Urinary bladder (tissue), 4 donors: ENCODE data around the gene AGAP1. TPM values are rescaled to one million over a fixed set of nuclear protein-coding genes. Genes with fewer than 3 reads are reported as not detected.

Experiments used
- DNase-seq: peaks from one replicate; pipeline ENCODE4 v3.0.0-alpha.2; 2015; ENCODE audit errors: extremely low spot score
- H3K27ac ChIP-seq: one replicate; pipeline ENCODE4 v1.5.1; 2013; ENCODE audit warnings: low read depth, mild to moderate bottlenecking, moderate library complexity
- H3K36me3 ChIP-seq: one replicate; pipeline ENCODE4 v1.6.1; 2013; ENCODE audit warnings: mild to moderate bottlenecking, moderate library complexity; ENCODE audit not compliant: insufficient read depth
- H3K4me1 ChIP-seq: one replicate; pipeline ENCODE4 v1.6.1; 2013; ENCODE audit warnings: mild to moderate bottlenecking, moderate library complexity; ENCODE audit not compliant: insufficient read depth
- H3K4me3 ChIP-seq: one replicate; pipeline ENCODE4 v1.5.1; 2013; ENCODE audit warnings: low read depth, low read length
- WGBS: extraction: QIAGEN DNeasy Blood & Tissue Kit; methylation state at CpG from one replicate; pipeline ENCODE4 v1.1.7; 2013; 5-methylcytosine and 5-hydroxymethylcytosine counted together
- polyA plus RNA-seq: library from polyadenylated mRNA; stranded (reverse); fragments of 200-250 nt; gene quantifications from one replicate; pipeline ENCODE4 v1.2.3, GENCODE V29; 2013
- total RNA-seq: library from RNA; depleted of rRNA; stranded (reverse); fragments of >200 nt; gene quantifications from one replicate; pipeline ENCODE4 v1.2.3, GENCODE V29; 2014
- donor health status: healthy with polysubstance abuse.
- donor health status: healthy.

AGAP1 gene
- total and polyA plus RNA-seq, 2 donors = 12.8 to 24.7 TPM

GRCh38 chr2:236164201-236164924 lies 670.5 kb downstream of the AGAP1 start:
- Histone ChIP-seq H3K4me3 (peak overlapping the region; percentile 33), H3K4me1 (peaks cover 3% of the 10 kb centered on the region), H3K36me3 (no peaks in the 10 kb centered on the region), H3K27ac (no peak overlapping the region)
- DNase-seq = no peak
- 2% methylated on average over 67 of the region's 67 CpGs for WGBS

- peak overlapping the region; percentile 33 for H3K4me3 ChIP-seq
- H3K4me1 ChIP-seq = peaks cover 3% of the 10 kb centered on the region
Observed at GRCh38 chr2:236164925-236165841, 671.3 kb downstream of the AGAP1 start.

GRCh38 chr2:236165842-236166795 lies 672.3 kb downstream of the AGAP1 start:
- Histone ChIP-seq H3K36me3 (no peaks in the 10 kb centered on the region), H3K27ac (no peak overlapping the region), H3K4me1 (peaks cover 3% of the 10 kb centered on the region), H3K4me3 (no peak overlapping the region)
- no peak for DNase-seq
- WGBS = 24% methylated on average over 58 of the region's 58 CpGs

More at GRCh38 chr2:236164925-236165841, 671.3 kb downstream of the AGAP1 start:
- H3K27ac ChIP-seq = no peak overlapping the region
- 31% methylated on average over 18 of the region's 18 CpGs for WGBS
- no peaks in the 10 kb centered on the region for H3K36me3 ChIP-seq
- DNase-seq = no peak

DNA sequence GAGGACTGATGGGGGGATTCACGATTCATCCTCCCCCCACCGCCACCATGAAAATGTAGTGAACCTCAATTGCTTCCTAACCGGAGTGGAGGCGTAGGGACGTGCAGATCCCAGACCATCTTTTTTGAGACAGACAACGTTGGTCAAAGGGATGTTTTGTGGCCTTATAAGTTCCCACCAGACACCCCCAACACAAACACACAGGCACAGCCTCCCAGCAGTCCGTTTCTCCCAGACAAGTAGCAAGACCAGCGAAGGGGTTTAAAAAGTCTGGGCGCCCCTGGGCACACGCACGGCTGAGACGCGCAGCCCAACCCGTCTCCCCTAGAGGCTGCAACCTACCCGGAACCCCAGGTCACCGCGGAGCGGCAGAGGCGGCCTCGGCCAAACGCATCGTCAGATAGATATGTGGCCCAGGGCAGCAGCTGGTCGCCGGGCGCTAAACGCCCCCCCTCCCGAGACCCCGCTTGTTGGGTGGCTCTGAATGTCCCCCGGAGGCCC lies 673.0 kb downstream of the AGAP1 start:
- WGBS = 7% methylated on average over 29 of the region's 29 CpGs
- H3K36me3 ChIP-seq = no peaks in the 10 kb centered on the region
- peaks cover 3% of the 10 kb centered on the region for H3K4me1 ChIP-seq
- H3K4me3 ChIP-seq = peak overlapping the region; percentile 33
- DNase-seq = no peak
- H3K27ac ChIP-seq = no peak overlapping the region

DNA sequence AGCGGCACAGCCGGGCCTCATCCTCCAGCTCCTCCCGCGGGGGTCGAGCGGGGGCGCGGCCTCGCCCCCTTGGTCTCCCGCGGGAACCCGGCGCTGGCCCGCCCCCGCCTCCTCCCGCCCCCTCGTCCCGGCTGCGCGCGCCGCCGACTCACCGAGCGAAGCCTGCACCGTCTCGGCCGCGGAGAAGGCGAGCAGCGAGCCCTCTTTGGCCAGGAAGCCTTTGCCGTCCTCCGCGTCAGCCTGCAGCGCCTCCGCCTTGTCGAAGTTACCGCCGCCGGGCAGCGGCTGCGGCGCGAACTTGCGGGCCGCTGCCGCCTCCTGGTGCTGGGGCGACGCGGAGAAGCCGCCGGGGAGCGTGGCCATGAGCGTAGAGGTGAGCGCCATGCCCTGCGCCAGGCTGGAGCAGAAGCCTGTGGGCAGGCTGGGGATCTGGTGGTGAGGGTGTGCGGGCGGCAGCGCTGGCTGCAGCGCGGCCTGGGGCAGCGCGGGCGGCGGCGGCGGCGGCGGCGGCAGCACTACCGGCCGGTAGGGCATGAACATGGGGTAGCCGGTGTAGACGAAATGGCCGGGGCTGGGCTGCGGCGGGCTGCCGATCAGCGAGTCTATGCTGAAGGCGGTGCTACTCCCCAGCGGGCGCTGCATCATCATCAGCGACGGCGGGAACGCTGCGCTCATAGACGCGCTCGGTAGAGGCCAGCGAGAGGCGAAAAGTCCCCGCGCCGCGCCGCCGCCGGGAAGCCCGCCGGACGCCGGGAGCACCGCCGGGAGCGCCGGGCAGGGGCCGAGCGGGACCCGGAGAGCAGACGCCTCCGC lies 673.7 kb downstream of the AGAP1 start:
- Histone ChIP-seq H3K4me1 (peaks cover 3% of the 10 kb centered on the region), H3K27ac (no peak overlapping the region), H3K36me3 (no peaks in the 10 kb centered on the region), H3K4me3 (peak overlapping the region; percentile 33)
- no peak for DNase-seq
- WGBS = under 1% methylated on average over 112 of the region's 112 CpGs

GRCh38 chr2:236168110-236169080 lies 674.6 kb downstream of the AGAP1 start, which contains the start of gene GBX2:
TSS of gene GBX2 (minus strand) at chr2:236168386. CDS start at chr2:236167971, 415 bp downstream.
- Histone ChIP-seq H3K36me3 (no peaks in the 10 kb centered on the region), H3K27ac (no peak within 1 kb of the TSS), H3K4me1 (peaks cover 3% of the 10 kb centered on the region), H3K4me3 (peak within 1 kb of the TSS; percentile 33)
- no peak for DNase-seq
- 2% methylated on average over 105 of the region's 105 CpGs for WGBS

DNA sequence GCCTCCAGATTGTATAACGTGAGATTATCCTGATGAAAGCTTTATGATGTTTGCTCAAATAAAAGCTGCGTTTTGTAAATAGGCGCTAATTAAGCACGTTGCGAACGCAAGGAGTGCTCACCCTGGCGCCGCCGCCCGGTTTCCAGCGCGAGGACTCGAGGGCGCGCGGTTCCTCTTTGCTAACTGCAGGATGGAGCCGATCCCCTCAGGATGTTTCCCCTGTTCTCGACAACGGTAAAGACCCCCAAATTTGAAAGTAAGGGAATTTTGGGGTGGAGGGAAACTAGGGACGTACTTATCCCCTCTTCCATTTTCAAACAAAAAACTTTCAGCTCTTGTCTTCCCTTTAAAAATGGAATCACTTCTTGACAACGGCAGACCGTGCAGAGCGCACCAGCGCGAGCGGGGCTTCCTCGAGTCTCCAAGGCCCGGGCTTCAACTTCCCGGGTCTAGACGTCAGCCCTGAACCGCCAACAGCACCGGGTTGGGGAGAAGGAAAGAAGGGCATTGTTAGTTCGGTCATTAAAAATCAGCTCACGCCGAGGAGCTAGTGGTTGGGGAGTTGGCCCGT lies 675.4 kb downstream of the AGAP1 start:
- no peak overlapping the region for H3K27ac ChIP-seq
- WGBS = 6% methylated on average over 36 of the region's 36 CpGs
- H3K36me3 ChIP-seq = no peaks in the 10 kb centered on the region
- no peak for DNase-seq
- H3K4me3 ChIP-seq = no peak overlapping the region
- H3K4me1 ChIP-seq = peaks cover 3% of the 10 kb centered on the region

DNA sequence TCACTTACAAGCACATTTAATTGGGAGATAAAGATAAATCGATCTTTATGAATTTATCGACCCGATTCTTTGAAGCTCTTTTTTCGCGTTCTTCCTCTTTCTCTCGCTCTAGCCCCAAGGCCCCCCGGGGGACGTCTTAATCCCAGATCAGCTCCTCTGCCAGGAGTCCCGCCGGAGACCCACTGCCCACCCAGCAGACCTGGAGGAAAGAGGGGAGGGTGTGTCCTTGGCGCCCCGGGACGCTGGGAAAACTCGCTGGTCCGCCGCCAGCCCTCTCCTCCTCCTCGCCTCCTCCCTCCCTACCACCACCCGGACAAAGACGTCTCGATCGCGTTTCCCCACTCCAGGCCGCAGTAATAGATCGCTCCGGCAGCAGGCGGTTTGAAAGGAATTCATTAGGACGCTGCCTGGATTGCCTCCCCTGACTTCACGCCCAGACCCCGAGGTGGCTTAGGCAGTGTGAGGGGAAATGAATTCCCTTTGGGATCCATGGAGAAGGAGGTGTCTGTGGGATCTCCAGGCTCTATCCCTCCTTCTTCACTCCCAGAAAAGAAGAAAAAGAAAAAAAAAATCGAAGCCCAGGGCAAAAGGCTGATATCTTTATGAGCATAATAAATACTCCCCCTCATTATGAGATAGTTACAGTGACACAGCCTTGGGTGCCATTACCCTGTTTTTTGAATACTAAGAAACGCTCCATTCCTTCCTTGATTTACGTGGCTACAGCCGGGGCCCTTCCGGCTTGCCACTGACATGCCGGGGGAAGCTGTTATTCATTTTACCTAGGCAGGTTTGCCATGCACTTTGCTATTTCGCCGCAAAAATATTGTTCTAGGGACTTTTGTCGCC lies 676.1 kb downstream of the AGAP1 start:
- H3K4me1 ChIP-seq = peaks cover 3% of the 10 kb centered on the region

DNA sequence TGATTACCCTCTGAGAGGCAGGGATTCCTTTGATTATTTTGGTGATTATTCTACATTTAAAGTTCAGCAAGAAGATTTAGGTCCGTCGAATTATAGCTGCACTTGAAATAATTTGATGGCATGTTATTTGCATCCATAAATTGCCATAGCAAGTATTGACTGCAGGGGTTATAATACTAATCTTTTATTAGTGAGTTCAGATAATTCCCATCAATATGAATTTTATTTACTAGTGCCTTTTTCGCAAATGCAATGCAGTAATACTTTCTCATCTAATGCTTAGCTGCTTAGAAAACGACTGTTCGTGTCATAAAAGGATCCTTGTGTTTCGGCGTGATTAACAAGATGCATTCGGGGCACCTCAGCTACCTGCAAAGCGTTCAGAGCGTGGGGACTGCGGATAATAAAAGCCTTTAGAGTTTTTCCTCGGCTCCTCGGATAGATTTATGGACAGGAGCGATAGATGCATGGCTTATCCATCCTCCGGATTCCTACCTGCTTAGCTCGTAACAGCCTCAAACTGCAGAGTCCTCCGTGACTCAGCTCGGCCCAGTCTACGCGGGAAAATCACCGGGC lies 676.8 kb downstream of the AGAP1 start:
- Histone ChIP-seq H3K36me3 (no peaks in the 10 kb centered on the region), H3K4me3 (no peak overlapping the region), H3K4me1 (peaks cover 3% of the 10 kb centered on the region), H3K27ac (no peak overlapping the region)
- DNase-seq = no peak
- 9% methylated on average over 21 of the region's 21 CpGs for WGBS

More for the DNA sequence above, 676.1 kb downstream of the AGAP1 start:
- no peak overlapping the region for H3K27ac ChIP-seq
- no peak overlapping the region for H3K4me3 ChIP-seq
- no peaks in the 10 kb centered on the region for H3K36me3 ChIP-seq
- DNase-seq = no peak
- 11% methylated on average over 38 of the region's 38 CpGs for WGBS

GRCh38 chr2:236171181-236171679 lies 677.4 kb downstream of the AGAP1 start:
- peaks cover 3% of the 10 kb centered on the region for H3K4me1 ChIP-seq
- DNase-seq = no peak
- 5% methylated on average over 27 of the region's 27 CpGs for WGBS
- no peaks in the 10 kb centered on the region for H3K36me3 ChIP-seq
- no peak overlapping the region for H3K4me3 ChIP-seq
- H3K27ac ChIP-seq = no peak overlapping the region
